ENCODE data around the gene GNA12.
"Not testable (repeated sequence)": the region's sequence is repeated elsewhere in the genome, so short reads cannot be mapped to it uniquely, and the experiment has no call there.

GNA12 gene

DNA sequence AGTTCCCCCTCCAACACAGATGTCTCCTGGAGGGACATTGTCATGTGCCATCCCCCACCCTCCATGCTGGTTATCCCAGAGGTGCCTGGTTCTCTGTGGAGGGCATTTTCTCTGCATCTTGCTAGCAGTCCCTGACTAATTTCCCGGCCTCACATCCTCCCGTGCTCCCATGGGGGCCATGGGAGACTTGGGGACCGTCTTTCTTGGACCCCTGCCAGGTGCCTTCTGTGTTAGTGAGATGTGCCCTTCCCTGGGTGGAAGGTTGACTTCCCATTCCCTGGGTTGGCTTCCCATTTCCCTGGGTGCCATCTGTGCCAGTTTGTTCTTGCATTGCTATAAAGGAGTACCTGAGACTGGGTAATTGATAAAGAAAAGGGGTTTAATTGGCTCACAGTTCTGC lies 22.5 kb upstream of the GNA12 start:
- in situ Hi-C loops (cut with MboI; ENCODE audit: low sequenced_read_pairs): no loop called here

DNA sequence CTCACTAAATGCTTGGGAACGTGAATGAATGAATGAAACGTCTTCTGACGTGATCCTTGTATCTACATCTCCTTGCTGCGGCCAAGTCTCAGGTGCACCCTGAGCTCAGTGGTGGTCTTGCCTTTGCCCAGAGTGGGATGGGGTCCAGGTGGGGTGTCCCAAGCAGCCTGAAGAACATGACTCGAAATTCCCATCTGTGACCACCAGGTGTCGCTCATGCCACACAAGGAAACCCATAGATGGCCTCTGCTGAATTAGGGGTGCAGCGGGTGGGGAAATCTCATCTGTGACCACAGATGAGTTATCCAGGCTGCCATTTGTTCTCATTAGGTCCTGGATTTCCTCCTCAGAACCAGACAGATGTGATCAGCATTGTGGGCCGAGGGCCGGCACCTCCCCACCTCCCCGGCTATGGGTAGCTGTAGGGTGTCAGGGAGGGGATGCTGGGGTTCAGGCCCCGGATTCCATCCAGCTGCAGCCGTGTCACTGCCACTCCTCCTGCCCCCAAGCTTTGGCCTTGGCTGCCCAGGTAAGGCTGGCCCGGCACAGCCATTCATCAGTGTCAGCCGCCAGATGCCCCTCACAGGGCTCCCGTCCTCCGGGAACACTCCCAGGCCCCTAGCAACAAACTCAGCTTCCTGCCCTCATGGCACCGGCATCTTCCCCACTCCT lies 21.0 kb upstream of the GNA12 start:
- in situ Hi-C loops (cut with MboI; ENCODE audit: low sequenced_read_pairs): no loop called here

DNA sequence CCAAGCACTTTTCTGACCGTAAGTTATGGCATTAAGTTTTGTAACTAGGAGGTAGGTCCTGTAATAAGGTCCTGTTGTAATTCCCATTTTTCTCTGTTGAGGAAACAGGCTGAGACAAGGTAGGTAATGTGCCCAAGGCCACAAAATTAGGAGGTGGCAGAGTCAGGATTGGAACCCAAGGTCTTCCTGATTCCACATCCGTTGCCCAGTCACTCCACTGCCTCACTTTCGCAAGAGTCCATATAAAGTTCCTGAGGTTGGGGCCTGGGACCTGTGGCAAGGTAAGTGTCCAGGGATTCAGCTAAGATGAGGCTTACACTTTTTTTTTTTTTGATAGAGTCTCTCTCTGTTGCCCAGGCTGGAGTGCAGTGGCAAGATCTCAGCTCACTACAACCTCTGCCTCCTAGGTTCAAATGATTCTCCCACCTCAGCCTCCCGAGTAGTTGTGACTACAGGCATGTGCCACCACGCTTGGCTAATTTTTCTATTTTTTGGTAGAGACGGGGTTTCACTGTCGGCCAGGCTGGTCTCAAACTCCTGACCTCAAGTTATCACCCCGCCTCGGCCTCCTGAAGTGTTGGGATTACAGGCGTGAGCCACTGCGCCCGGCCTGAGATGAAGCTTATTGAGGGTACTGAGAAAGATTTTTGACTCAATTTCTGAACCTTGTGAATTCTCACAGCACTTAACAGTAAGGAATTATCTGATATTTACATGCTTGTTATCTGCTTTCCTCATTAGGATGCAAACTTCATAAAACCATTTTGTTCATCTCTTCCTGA lies 20.3 kb upstream of the GNA12 start:
- in situ Hi-C loops (cut with MboI; ENCODE audit: low sequenced_read_pairs): no loop called here

DNA sequence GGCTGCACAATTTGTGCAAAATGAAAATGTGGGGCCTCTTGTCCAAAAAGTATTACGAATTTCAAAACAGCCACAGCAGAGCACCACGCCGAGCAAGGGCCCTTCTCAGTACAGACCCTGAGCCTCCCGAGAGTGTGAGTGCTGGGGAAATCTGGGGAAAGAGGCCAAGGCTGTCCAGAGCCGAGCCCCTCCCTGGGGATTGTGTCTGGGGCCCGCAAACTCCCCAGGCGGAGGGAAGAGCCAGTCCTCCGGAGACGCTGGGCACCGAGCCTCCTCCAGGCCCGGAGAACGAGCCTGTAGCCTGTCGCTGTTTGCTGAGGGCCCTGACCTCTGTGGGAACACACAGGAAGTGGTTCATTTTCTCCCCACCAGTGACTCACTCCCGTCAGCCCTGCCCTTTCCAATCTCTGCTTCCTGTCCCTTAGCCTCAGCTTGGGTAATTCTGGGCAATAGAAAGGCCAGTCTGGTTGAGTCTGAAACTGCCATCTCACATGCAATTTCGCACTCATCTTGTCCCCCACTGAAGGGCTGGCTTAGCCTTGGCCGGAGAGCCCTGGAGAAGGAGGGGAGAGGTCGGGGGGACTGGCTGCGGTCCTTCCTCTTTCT lies 19.5 kb upstream of the GNA12 start:
- in situ Hi-C loops (cut with MboI; ENCODE audit: low sequenced_read_pairs): no loop called here

DNA sequence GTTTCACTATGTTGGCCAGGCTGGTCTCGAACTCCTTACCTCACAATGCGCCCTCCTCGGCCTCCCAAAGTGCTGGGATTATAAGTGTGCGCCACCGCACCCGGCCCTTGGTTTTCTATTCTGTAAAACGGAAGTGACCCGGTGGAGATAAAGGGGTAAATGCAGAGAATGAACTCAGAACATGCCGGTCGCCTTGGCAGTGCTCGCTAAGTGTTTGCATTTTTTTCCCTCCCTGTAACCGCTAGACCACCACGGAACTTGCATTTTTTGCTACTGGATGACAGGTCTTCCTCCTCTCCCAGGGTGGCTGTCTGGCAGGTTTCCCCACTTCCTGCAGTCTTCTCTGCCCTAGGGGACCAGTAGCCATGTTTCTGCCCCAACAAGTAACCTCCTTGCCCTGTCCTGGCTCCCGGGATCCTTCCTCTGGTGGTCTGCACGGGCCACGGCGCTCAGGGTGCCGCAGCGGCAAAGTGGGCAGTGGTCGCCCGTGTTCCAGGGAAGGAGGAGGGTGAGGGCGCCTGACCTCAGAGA lies 18.8 kb upstream of the GNA12 start:
- in situ Hi-C loops (cut with MboI; ENCODE audit: low sequenced_read_pairs): no loop called here

DNA sequence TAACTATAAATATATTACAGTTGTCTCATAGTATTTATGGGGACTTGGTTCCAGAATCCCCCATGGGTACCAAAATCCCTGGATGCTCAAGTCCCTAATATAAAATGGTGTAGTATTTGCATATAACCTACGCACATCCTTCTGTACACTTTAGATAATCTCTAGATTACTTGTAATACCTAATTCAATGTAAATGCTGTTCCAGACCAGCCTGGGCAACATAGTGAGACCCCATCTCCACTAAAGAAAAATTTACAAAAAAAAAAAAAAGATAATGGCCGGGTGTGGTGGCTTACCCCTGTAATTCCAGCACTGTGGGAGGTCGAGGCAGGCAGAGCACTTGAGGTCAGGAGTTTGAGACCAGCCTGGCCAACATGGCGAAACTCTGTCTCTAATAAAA lies 17.4 kb upstream of the GNA12 start:
- in situ Hi-C loops (cut with MboI; ENCODE audit: low sequenced_read_pairs): no loop called here

DNA sequence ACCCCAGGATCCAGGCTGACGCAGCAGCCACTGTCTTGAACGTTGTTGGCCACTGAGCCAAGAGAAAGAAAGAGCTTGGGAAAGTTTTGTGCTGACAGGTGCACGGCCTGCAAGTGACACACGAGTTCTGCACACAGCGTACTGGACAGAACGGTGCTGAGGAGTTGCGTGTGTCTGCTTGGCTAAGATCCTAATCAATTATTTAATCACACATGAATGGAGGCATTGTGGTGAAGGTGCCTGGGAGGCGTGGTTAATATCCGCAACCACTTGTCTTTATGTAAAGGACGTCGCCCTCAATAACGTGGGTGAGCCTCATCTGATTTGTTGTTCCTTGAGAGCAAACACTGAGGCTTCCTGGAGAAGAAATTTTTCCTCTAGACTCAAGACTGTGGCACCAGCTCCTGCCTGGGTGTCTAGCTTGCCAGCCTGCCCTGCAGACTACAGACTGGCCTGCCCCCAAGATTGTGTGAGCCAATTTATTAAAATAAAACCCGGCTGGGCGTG lies 16.6 kb upstream of the GNA12 start:
- in situ Hi-C loops (cut with MboI; ENCODE audit: low sequenced_read_pairs): no loop called here

DNA sequence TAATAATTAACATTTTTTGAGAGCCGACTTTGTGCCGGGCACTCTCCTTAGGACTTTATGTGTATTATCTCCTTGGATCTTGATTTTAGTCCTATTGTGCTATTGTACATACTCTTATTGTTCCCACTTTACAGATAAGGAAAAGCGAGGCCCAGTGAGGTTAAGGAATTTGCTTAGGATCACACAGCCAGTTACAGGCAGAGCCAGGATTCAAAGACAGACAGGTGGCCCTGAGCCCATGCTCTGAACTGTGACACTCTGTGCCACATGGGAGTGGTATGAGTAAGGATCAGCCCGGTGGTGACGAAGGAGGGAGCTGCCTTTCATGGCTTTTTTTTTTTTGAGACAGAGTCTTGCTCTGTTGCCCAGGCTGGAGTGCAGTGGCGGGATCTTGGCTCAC lies 15.8 kb upstream of the GNA12 start:
- in situ Hi-C loops (cut with MboI; ENCODE audit: low sequenced_read_pairs): no loop called here

DNA sequence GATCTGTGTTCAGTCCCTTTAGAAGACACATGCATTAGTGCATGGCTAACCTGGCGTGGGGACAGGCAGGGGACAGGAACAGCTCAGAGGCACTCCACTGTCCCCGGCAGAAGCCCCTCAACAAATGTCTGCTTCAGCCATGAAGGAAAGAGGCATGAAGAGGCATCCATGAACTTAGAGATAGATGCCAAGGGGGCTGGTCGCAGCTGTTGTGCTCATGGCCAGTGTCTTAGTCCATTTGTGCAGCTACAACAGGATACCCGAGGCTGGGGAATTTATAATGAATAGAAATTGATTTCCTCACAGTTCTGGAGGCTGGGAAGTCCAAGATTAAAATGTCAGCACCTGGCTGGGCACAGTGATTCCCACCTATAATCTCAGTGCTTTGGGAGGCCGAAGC lies 14.5 kb upstream of the GNA12 start:
- in situ Hi-C loops (cut with MboI; ENCODE audit: low sequenced_read_pairs): no loop called here

DNA sequence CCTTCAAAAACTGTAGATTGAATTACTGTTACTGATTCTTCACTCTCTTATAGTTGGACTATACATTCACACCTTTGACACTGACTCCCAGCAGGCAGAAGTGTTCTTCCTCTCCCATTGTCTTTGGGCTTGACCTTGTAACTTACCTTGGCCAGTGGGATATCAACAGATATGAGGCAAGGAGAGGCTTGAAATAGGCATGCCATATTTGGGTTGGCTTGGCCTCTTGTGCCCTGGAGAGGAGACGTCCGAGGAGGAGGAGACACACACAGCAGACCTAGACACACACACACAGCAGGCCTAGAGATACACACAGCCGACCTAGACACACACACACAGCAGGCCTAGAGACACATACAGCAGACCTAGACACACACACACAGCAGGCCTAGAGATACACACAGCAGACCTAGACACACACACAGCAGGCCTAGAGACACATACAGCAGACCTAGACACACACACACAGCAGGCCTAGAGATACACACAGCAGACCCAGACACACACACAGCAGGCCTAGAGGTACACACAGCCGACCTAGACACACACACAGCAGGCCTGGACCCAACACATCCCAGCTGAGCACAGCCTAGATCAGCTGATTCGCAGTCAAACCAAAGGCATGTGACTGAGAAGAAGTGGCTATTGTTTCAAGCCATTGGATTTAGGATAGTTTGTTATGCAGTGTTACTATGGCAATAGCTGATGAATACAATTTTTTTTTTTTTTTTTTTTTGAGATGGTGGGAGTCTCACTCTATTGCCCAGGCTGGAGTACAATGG lies 12.5 kb upstream of the GNA12 start:
- in situ Hi-C loops (cut with MboI; ENCODE audit: low sequenced_read_pairs): no loop called here

DNA sequence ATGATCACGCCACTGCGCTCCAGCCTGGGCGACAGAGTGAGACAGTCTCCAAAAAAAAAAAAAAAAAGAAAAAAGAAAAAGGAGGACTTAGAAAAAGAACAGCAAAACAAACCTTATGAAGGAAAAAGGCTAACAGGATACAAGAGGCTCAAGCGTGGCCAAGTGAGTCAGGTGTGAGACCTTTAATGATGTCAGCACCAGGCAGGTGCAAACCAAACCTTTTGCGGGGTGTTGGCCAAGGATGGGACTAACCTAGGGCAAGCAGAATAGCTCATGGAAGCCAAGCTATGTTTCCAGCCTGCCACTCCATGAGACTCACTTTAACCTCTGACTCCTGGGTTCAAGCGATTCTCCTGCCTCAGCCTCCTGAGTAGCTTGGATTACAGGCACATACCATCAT lies 11.3 kb upstream of the GNA12 start:
- in situ Hi-C loops (cut with MboI; ENCODE audit: low sequenced_read_pairs): no loop called here

DNA sequence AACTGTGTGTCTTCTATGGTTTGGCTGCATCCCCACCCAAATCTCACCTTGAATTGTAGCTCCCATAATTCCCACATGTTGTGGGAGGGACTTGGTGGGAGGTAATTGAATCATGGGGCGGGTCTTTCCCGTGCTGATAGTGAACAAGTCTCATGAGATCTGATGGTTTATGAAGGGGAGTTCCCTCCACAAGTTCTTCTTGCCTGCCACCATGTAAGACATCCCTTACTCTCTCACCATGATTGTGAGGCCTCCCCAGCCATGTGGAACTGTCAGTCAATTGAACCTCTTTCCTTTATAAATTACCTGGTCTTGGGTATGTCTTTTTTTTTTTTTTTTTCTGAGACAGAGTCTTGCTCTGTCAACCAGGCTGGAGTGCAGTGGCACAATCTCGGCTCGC lies 9.4 kb upstream of the GNA12 start:
- in situ Hi-C loops (cut with MboI; ENCODE audit: low sequenced_read_pairs): not testable (repeated sequence)

DNA sequence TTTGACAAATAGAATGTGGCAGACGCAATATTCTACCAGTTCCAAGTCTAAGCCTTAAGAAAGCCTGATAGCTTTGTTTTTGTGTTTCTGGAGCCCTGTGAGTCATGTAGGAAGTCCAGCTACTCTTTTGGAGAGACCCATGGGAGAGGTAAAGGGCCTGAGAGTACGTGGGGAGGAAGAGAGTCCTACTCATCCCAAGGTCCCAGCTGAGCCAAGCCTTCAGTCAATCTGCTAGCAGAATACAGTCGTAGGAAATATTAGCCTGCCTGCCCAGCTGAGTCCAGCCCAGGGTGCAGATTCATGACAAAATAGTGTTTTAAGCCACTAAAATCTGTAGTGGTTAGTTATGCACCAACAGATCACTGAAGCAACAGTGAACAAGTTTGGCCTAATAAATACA lies 9.0 kb upstream of the GNA12 start:
- in situ Hi-C loops (cut with MboI; ENCODE audit: low sequenced_read_pairs): no loop called here

DNA sequence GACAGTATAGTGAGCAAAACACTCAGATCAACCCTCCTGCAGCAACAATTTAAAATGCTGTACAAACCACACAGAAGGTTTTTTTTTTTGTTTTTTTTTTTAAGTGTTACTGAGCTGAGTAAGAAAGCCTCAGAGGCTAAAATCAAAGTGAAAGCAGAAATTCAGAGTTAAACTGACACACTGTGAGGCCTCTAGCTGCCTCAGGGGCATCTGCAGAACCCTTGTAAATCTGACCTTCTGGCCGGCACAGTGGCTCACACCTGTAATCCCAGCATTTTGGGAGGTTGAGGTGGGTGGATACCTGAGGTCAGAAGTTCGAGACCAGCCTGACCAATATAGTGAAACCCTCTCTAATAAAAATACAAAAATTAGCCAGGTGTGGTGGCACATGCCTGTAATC lies 7.4 kb upstream of the GNA12 start:
- in situ Hi-C loops (cut with MboI; ENCODE audit: low sequenced_read_pairs): no loop called here

DNA sequence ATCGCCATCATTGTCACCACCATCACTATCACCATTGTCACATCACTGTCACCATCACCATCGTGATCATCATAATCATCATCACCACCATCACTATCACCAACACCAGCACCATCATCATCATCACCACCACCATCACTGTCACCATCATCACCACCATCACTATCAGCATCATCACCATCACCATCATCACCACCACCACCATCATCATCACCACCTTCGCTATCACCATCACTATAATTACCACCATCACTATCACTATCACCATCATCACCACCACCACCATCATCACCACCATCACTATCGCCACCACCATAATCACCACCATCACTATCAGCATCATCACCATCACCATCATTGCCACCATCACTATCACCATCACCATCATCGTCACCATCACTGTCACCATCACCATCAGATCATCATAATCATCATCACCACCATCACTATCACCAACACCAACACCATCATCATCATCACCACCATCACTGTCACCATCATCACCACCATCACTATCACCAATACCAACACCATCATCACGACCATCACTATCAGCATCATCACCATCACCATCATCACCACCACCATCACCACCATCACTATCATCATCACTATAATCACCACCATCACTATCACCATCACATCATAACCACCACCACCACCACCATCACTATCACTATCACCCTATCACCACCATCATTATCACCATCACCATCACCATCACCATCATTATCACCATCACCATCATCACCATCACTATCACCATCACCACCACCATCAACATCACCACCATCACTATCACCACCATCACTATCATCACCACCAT lies 6.0 kb upstream of the GNA12 start:
- in situ Hi-C loops (cut with MboI; ENCODE audit: low sequenced_read_pairs): no loop called here

DNA sequence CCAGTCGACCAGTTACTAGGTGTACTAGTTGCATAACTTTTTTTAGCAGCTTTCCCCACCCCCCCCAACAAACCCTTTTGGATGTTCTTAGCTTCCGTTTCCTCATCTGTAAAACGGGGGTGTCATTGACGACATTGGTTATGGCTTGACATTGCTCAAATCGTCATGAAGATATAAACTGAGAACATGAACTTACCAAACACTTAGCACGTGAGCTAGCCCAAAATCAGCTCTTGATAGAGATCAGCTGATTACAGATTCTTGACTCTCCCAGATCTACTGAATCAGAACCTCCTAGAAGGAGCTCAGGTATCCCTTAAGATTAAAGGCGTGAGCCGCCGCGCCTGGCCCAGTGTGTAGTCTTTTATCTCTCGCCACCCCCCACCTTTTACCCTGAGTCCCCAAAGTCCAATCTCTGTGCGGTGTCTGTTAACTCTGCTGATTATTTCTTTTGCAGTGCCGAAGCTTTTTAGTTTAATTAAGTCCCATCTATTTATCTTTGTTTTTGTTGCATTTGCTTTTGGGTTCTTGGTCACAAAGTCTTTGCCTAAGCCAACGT lies 1.0 kb upstream of the GNA12 start:
- in situ Hi-C loops (cut with MboI; ENCODE audit: low sequenced_read_pairs): no loop called here

DNA sequence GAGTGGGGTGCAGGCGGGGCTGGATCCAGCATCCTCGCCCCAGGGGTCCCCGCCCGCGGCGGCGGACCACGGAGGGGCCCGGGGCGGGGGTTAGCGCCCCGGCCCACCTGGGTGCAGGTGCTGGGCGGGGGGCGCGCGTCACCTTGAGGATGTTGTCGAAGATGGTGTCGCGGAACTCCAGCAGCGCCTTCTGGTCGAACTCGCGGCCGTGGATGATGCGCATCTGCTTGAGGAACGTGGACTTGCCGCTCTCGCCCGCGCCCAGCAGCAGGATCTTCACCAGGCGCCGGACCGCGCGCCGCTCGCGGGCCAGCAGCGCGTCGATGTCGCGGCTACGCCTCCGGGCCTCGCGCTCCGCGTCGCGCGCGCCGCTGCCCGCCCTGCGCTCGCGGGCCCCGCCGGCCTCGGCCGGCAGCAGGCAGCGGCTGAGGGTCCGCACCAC lies 376 bp downstream of the GNA12 start:
- in situ Hi-C loops (cut with MboI; ENCODE audit: low sequenced_read_pairs): no loop called here

DNA sequence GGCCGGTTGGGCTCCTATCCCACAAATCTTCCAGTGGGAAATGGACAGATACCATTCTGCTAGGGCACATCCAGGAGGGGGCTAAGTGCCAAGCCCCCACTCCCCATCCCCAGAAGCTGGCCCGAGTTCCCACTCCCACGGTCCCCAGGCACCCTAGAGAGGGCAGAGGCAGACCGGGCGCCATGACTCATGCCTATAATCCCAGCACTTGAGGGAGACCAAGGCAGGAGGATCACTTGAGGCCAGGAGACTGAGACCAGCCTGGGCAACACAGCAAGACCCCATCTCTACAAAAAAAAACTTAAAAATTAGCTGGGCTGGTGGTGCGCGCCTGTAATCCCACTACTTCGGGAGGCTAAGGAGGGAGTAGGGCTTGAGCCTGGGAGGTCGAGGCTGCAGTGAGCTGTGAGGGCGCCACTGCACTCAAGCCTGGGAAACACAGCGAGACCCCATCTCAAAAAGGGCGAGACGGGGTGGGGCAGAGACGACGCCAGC lies 870 bp downstream of the GNA12 start:
- in situ Hi-C loops (cut with MboI; ENCODE audit: low sequenced_read_pairs): no loop called here

DNA sequence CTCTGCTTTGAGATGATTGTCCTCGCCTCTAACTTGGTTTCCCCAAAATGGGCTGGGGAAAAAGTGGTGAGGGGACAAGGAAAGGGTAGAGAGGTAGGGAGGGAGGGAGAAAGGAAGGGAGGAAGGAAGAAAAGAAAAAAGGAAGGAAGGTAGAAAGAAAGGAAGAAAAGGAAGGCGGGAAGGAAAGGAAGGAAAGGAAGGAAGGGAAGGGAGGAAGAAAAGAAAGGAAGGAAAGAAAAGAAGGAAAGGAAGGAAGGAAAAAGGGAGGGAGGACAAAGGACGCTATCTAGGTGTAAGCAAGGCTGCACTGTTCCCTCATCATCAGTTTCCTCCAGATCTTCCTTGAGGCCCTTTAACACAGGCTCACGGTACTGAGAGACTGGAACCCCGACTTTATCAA lies 2.2 kb downstream of the GNA12 start:
- in situ Hi-C loops (cut with MboI; ENCODE audit: low sequenced_read_pairs): no loop called here

DNA sequence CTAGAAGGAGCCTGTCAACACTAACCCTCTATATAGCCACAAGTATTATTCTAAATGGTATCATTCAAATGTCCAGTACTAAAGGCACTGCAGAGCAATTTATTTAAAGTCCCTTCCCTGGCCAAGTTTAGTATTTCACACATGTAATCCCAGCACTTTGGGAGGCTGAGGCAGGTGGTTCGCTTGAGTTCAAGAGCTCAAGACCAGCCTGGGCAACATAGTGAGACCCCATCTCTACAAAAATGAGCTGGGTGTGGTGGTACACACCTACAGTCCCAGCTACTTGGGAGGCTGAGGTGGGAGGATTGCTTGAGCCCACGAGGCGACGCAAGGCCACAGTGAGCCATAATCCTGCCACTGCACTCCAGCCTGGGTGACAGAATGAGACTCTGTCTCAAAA lies 3.6 kb downstream of the GNA12 start:
- in situ Hi-C loops (cut with MboI; ENCODE audit: low sequenced_read_pairs): no loop called here
